ENCODE measurements around the gene GNAQ. TPM values are rescaled to one million over a fixed set of nuclear protein-coding genes. Genes with fewer than 3 reads are reported as not detected.

The GNAQ gene
- total and polyA plus RNA-seq, 2 donors from 2014 or later: 16.2 to 83.4 TPM

DNA sequence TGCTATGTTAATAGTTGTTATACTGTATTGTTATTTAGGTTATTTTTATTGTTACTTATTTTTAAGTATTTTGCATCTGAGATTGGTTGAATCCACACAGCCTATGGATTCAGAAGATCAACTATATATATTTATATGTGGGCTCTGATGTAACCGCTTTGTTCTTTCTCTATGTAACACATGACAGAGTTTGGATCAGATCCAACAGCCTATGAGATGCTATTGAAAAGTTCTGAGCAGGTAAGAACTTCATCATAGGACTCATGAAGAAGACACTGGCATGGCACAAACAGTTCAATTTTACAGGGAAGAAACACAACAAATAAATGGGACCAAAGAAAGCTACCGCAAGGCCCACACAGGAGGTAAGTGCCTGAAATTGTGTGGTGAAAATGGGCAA is 93.4 kb downstream of the GNAQ start:
- DNase-seq (no peak), FAIRE-seq (no peak)
- no peaks in the 10 kb centered on the region for H3K27me3 ChIP-seq (ENCODE audit: control insufficient read depth, insufficient read depth, low read length)
- H3K9me3 ChIP-seq (ENCODE audit: control insufficient read depth in 2 of 3, insufficient read depth in 1 of 3, low read length in 3 of 3): no peaks in the 10 kb centered on the region
- peaks cover 0 to 7% (median 0%) of the 10 kb centered on the region in 3 donors for H3K4me1 ChIP-seq (ENCODE audit: control insufficient read depth in 2 of 3, insufficient read depth in 2 of 3, low read depth in 1 of 3, low read length in 3 of 3)
- TF ChIP-seq, protein P1, sequence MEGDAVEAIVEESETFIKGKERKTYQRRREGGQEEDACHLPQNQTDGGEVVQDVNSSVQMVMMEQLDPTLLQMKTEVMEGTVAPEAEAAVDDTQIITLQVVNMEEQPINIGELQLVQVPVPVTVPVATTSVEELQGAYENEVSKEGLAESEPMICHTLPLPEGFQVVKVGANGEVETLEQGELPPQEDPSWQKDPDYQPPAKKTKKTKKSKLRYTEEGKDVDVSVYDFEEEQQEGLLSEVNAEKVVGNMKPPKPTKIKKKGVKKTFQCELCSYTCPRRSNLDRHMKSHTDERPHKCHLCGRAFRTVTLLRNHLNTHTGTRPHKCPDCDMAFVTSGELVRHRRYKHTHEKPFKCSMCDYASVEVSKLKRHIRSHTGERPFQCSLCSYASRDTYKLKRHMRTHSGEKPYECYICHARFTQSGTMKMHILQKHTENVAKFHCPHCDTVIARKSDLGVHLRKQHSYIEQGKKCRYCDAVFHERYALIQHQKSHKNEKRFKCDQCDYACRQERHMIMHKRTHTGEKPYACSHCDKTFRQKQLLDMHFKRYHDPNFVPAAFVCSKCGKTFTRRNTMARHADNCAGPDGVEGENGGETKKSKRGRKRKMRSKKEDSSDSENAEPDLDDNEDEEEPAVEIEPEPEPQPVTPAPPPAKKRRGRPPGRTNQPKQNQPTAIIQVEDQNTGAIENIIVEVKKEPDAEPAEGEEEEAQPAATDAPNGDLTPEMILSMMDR (IDR thresholded peaks at IDR 0.05; ENCODE audit: borderline replicate concordance, extremely low read depth, insufficient read depth): no peak
- no peak overlapping the region for H3K4me3 ChIP-seq (ENCODE audit: low read length in 3 of 3)
- H3K9ac ChIP-seq (ENCODE audit: low read length in 3 of 3): no peak overlapping the region
- H3K27ac ChIP-seq (ENCODE audit: low read depth in 2 of 2, low read length in 2 of 2): no peak overlapping the region
- no peaks in the 10 kb centered on the region for H3K36me3 ChIP-seq (ENCODE audit: control insufficient read depth in 2 of 3, insufficient read depth in 3 of 3, low read length in 3 of 3)
- intact Hi-C loops (cut with DNase I): no loop called here

DNA sequence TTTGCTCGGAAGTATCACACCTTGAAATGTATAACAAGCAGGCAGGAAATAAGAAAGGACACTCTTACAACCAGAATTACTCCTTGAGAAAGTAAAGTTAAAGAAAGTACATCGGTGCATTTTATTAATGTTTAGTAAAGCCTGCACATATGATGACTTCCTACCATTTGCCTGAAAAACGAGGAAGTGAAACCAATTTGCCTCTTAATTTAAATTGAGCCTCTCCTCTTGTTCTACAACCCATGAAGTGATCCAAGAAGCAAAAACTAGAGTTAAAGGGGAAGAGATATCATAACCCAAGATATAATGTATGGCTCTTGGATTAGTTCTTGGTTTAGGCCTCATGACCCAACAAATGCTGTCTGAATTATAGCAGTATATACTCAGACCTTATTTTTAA is 95.6 kb downstream of the GNAQ start:
- FAIRE-seq: no peak
- no peaks in the 10 kb centered on the region for H3K9me3 ChIP-seq (ENCODE audit: control insufficient read depth in 2 of 3, insufficient read depth in 1 of 3, low read length in 3 of 3)
- H3K27ac ChIP-seq (ENCODE audit: low read depth in 2 of 2, low read length in 2 of 2): no peak overlapping the region

DNA sequence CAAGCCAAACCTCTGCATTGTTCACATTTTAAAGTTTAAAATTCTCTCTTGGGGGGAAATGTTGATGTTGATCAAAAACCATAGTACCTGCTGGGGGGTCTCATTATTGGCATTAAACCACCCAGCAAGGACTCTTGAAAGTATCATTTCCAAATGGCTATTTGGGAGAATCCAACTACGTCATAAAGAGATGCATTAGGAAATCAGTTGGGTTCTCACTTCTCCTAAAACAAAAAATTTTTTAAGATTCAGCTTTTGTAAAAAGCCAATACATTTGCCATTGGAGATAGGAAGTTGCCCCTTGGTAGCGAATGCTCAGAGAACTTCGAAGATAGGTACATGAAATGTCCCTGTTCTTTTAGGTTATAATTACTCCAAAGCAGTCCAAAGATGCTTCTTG is 96.4 kb downstream of the GNAQ start:
- H3K4me1 ChIP-seq (ENCODE audit: control insufficient read depth in 2 of 3, insufficient read depth in 2 of 3, low read depth in 1 of 3, low read length in 3 of 3): no peaks in the 10 kb centered on the region
- FAIRE-seq: no peak
- H3K36me3 ChIP-seq (ENCODE audit: control insufficient read depth in 2 of 3, insufficient read depth in 3 of 3, low read length in 3 of 3): no peaks in the 10 kb centered on the region

More for the DNA sequence above, 95.6 kb downstream of the GNAQ start:
- Histone ChIP-seq H3K9ac (ENCODE audit: low read length in 3 of 3) (no peak overlapping the region), H3K4me1 (ENCODE audit: control insufficient read depth in 2 of 3, insufficient read depth in 2 of 3, low read depth in 1 of 3, low read length in 3 of 3) (no peaks in the 10 kb centered on the region), H3K36me3 (ENCODE audit: control insufficient read depth in 2 of 3, insufficient read depth in 3 of 3, low read length in 3 of 3) (no peaks in the 10 kb centered on the region), H3K27me3 (ENCODE audit: control insufficient read depth, insufficient read depth, low read length) (no peaks in the 10 kb centered on the region), H3K4me3 (ENCODE audit: low read length in 3 of 3) (no peak overlapping the region)
- TF ChIP-seq, protein P1 (IDR thresholded peaks at IDR 0.05; ENCODE audit: borderline replicate concordance, extremely low read depth, insufficient read depth): no peak
- intact Hi-C loops (cut with DNase I): no loop called here
- no peak for DNase-seq

More for the DNA sequence above, 96.4 kb downstream of the GNAQ start:
- no peak overlapping the region for H3K9ac ChIP-seq (ENCODE audit: low read length in 3 of 3)
- H3K27me3 ChIP-seq (ENCODE audit: control insufficient read depth, insufficient read depth, low read length): no peaks in the 10 kb centered on the region
- TF ChIP-seq, protein P1 (IDR thresholded peaks at IDR 0.05; ENCODE audit: borderline replicate concordance, extremely low read depth, insufficient read depth): no peak
- intact Hi-C loops (cut with DNase I): no loop called here
- H3K9me3 ChIP-seq (ENCODE audit: control insufficient read depth in 2 of 3, insufficient read depth in 1 of 3, low read length in 3 of 3): no peaks in the 10 kb centered on the region
- H3K27ac ChIP-seq (ENCODE audit: low read depth in 2 of 2, low read length in 2 of 2): no peak overlapping the region
- no peak overlapping the region for H3K4me3 ChIP-seq (ENCODE audit: low read length in 3 of 3)
- no peak for DNase-seq
